Non-pigmented ciliary epithelial cell (primary cell): ENCODE results near the gene NTRK2.

Source experiments
- DNase-seq: peaks from one replicate; pipeline ENCODE4 v3.0.0-alpha.2; 2010; ENCODE audit warnings: low read depth

The NTRK2 gene

DNA sequence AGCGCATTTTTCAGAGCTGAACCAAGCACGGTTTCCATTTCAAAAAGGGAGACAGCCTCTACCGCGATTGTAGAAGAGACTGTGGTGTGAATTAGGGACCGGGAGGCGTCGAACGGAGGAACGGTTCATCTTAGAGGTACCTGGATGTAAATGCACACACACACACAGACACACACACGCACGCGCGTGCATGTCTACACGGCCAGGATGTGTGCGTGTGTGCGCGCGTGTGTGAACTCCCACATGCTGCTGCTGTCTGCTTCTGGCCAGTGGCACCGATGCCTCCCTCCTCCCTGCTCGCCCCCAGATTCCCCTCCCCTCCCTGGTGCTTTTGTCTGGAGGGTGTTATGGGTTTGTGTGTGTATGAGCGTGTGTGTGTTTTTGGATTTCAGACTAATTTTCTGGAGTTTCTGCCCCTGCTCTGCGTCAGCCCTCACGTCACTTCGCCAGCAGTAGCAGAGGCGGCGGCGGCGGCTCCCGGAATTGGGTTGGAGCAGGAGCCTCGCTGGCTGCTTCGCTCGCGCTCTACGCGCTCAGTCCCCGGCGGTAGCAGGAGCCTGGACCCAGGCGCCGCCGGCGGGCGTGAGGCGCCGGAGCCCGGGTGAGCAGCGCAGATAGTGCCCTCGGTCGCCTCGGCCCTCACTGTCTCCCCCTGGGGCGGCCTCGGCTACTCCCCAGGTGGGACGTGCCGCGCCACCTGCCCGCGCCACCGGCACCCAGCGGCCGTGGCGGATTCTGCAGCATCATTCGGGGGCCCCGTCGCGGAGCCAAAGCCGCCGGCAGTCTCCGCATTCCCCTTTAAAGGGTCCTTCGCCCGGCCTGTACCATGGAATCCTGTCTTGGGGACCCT lies at the start of gene NTRK2:
Gene NTRK2 (plus strand): TSS at position 442 of the 850 bp plus-strand sequence. CDS start 1,020 bp downstream, outside the sequence.
- DNase-seq: no peak

DNA sequence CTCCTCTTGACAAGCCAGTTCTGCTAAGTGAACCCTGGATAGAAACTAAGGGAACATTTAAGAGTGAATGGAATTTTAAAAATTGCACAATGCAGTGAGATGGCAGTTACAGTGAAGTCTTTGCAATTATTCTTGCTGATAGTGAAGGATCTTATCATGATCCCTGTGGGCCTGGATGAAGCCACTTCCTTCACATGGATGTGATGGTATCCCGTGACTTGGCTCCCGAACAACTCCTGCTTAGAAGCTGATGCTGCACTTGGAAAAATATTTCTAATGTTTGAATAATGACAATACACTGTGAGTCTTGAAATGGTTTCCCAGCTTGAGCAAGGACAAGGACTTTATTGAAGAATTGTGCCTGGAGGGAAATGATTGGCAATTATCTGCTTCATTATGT lies 49.2 kb upstream of the NTRK2 start:
- DNase-seq: no peak

- DNase-seq: no peak
Observed at GRCh38 chr9:84621811-84622210, 47.7 kb upstream of the NTRK2 start.

- DNase-seq: no peak
Observed at GRCh38 chr9:84622981-84623380, 46.5 kb upstream of the NTRK2 start.

GRCh38 chr9:84636436-84636835 lies 33.1 kb upstream of the NTRK2 start:
- no peak for DNase-seq

GRCh38 chr9:84642553-84643141 lies 26.9 kb upstream of the NTRK2 start:
- DNase-seq: no peak

GRCh38 chr9:84647699-84648098 lies 21.8 kb upstream of the NTRK2 start:
- DNase-seq: no peak

DNA sequence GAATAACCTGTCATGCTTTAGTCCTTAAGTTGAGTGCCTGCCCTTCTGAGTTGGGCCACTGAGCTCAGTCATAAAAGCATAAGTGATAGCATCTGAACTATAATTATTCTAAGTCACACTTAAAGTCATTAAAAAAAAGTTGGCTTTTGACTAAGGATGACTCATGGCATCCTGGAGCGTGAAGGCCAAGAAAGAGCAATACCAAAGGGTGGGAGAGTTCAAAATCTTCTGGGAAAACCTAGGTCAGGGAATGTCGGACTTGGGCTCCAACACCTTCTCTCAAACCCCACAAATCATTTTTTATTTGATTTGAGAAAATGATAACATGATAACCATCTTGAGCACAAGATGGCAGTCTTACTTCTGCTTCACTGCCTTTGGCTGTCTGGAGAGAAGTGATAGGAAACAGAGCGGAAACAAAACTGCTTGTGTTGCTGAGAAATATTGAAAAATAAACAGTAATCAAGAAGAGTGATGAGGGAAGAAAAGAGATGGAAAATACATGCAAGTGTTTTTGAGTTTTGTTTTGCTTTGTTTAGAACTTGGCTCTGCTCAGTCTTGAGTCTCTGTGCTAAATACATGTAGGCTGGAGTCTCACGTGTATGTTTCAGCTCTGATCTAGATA lies 16.9 kb upstream of the NTRK2 start:
- no peak for DNase-seq

GRCh38 chr9:84655447-84655846 lies 14.1 kb upstream of the NTRK2 start:
- DNase-seq: no peak

- no peak for DNase-seq
Observed at GRCh38 chr9:84659313-84659712, 10.2 kb upstream of the NTRK2 start.

- no peak for DNase-seq
Observed at GRCh38 chr9:84659773-84660172, 9.8 kb upstream of the NTRK2 start.

DNA sequence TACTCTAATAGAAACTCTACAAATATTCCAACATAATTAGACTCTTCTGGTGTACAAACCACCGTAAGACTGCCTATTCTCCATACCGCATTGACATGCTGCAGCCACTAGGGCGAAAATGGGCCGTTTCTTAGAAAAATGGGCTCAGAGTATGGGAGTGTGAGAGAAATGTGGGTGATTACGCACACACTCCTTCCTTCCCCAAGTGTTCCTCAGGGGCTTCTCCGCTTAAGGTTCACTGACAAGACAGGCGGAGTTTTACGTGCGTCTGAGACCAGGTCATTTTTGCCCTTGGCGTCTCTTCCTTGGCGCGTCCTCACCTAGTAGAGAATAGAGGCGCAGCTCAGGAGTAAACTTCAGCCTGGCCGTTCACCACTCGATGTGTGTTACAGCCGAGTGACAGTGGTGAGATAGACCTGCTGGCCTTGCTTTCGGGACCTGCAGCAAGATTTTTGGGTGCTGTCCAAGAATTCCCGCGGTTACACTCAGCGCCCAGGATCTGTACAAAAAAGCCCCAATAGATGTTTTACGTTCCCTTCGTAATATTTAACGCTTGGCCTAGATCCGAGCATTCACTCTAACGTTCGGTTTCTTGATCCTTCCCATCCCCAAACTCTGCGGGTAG lies 1.8 kb upstream of the NTRK2 start:
- no peak for DNase-seq

DNA sequence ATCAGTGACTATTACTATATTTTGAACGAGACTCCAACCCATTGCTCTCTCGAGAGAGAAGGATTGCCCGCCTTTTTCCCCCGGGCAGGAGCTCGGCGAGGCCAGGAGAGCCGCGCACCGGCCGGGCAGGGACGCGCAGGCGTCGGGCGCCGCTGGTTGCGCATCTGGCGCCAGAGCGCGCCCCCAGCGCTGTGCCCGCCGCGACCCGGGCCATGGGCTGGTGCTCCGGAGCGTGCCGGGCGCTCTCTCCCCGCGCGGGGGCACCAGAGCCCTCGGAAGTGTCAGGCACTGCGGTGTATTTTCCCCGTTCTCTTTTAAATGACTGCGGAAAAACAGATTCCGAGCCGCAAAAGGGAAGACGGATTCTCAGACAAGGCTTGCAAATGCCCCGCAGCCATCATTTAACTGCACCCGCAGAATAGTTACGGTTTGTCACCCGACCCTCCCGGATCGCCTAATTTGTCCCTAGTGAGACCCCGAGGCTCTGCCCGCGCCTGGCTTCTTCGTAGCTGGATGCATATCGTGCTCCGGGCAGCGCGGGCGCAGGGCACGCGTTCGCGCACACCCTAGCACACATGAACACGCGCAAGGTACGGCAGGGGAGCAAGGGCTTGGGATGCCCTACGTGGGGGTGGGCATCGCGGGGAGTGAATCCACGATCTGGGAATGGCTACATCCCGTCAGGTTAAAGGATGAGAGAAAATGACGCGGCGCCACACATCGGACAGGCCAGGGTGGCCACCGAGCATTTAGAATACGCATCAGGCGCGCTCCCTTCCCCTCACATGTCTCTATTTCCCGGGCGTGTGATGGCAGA lies 1.1 kb upstream of the NTRK2 start:
- no peak for DNase-seq

DNA sequence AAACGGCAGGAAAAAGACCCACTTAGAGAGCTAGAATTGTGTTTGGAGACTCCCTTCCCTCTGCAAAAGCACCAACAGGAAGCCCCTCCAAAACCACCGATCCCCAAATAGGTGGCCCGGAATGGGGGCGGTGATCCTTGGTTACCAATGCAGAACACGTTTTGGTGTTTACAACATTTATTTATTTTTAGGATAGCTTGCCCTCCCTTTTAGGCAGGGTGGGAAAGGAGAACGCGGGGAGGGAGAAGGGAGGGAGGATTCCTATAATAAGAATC lies 579 bp upstream of the NTRK2 start:
- DNase-seq: no peak

GRCh38 chr9:84670138-84671041 lies 861 bp downstream of the NTRK2 start:
- DNase-seq: no peak

DNA sequence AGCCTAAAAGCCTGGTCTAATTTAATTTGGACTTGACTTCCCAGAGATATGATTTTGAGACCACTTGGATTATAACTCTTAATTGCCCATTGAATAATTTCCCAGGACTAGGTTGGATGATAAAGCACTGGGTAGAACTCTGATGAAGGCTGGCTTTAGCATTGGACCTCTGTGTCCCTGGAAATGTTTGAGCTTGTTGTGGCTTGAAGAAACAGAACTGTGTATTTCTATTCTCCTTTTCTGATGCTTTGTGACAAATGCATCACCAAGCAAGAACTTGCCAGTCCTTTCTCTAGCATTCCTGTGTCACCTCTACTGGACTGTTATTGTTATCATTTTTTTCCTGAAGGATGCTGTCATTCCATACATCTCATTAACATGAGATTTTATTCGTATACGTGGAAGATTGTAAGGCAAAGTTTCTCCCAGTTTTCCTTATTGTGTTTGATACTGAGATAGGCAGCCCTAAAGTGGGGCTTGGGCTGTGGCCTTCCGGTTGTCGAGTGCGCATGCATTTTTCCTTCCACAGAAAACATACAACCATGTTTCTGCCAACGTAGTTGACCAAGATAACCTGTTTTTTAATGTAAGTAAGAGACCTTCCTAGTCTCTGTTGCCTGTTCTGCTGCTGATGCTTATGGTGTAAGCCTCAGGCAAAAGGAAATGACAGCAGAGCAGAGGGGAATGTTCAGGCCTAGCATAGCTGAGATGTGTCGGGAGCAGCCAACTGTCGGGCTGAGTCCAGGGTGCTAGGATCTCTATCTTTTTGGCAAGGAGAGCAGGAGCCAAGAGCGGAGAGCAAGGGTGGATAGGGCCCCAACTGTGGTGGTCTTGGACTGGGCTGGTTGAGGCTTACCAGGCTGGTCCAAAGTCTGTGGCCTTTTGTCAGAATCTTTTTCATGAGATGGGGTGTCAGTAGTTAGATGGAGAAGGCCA lies 2.3 kb downstream of the NTRK2 start:
- DNase-seq: no peak

DNA sequence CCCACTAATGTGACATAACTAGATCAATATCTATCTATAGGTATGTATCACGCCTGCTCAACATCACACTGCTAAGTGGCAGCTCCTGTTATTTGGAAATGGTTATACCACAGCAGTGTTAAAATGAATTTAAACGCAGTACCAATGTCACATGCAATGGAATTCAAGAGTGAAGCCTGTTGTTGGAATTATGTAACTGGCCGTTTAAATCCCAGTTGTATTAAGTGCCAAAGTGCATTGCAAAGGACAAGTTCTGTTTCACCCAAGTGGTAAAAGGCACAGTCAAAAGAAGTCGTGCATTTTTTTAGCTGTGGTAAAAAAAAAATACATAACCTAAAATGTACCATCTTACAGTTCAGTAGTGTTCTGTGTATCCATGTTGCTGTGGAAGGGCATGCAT lies 4.3 kb downstream of the NTRK2 start:
- no peak for DNase-seq

DNA sequence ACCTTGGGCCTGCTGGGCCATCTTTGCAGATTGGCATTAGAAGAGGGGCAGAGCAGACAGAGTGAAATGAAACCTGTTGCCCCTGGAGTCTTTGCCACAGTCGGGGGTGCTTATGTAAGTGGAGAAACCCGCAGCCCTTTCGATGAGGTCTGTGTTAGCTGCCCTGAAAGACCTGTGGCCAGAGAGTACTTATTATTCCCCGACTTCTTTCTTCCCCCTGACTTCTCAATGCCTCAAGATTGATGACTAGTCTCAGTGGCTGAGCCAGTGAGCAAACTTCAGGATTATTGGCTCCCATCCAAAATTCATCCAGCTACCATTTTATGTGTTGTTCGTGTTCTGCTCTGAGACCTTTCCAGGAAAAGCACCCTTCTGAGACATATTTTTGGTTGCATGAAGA lies 7.6 kb downstream of the NTRK2 start:
- no peak for DNase-seq

- no peak for DNase-seq
Observed at GRCh38 chr9:84679571-84679970, 10.0 kb downstream of the NTRK2 start.
